HG03103 (cell line): Measurements from ENCODE around the gene CSH1.
"Not testable (repeated sequence)": the region's sequence is repeated elsewhere in the genome, so short reads cannot be mapped to it uniquely, and the experiment has no call there.

Experiments
- ATAC-seq: cut with Tn5 transposase; IDR thresholded peaks from one replicate; pipeline ENCODE4 v1.9.1; 2021; ENCODE audit warnings: low read depth; ENCODE audit not compliant: unreplicated experiment

The CSH1 gene

DNA sequence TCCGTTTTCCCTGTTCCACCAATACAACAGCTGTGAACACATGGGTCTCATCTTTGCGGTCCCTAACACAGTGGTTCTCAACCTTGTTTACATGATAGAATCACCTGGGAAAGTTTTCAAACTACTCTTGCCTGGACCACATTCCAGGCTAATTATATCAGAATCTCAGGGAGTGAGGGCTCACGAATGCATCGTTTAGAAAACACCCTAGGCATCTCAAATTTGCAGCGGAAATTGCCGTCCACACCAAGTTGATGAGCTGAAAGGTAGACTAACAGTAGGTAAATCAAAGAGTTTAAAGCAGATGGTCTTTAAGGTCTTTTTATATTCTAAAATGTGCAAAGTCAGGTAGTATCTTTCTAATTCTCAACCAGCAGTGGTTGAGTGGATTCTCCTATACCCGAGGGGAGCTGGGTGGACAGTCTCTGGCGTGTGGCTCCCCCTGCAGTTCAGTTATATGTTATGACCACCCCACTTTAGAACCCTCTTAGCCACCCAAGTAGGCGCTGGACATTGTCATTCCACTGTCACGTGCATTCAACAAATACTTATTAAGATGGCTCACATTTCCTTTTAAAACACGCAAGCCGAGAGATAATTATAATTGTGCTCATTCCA lies 10.9 kb upstream of the CSH1 start:
- not testable (repeated sequence) for ATAC-seq

DNA sequence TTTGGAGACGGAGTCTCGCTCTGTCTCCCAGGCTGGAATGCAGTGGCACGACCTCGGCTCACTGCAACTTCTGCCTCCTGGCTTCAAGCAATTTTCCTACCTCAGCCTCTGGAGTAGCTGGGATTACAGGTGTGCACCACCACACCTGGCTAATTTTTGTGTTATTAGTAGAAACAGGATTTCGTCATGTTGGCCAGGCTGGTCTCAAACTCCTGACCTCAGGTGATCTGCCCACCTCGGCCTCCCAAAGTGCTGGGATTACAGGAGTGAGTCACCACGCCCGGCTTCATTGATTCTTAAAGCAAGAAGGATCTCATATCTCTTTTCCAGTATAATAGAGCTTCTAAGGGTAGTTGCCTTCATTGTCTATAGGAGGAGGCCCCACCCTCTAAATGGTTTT lies 8.4 kb upstream of the CSH1 start:
- ATAC-seq: not testable (repeated sequence)

GRCh38 chr17:63903787-63904201 lies 7.4 kb upstream of the CSH1 start:
- not testable (repeated sequence) for ATAC-seq

GRCh38 chr17:63901971-63902370 lies 5.6 kb upstream of the CSH1 start:
- not testable (repeated sequence) for ATAC-seq

DNA sequence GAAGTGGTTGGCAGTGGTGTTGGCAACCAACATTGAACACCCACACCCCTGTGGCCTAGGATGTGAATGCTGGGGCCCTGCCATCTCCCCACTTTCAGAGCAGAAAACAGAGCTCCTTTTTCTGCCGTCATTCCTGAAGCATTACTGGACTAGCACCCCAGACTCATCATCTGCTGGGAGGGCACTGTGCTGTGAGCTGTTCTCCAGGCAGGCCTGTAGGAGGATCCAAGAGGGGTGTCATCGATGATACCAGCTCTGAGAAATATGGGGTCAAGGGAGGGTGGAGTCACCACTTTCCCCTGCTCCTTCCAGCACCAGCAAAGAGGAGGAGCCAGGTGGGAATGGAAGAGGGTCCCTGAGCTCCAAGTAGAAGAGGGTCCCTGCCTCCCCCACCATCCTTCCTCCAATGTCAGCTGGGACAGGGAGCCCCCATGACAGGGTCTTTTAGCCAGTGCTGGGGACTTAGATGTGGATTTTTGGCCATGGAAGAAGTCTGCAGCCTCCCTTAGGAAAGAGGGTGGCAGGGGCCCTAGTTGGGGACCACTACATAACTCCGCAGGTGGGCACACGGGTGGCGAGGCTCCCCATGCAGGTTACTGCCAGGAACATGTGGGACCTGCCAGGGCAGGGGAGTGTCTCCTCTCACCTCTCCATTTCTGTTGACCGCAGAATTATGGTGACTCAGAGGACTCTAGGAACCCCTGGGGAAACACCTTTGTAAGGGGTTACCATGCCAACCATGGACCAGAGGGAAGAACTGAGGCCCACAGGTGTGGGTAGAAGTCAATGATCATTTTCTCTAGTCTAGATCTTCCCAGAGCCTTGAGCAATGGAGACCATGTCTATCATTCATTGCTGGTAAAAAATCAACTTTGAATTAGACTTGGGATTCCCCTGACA lies 2.8 kb upstream of the CSH1 start:
- ATAC-seq: not testable (repeated sequence)

DNA sequence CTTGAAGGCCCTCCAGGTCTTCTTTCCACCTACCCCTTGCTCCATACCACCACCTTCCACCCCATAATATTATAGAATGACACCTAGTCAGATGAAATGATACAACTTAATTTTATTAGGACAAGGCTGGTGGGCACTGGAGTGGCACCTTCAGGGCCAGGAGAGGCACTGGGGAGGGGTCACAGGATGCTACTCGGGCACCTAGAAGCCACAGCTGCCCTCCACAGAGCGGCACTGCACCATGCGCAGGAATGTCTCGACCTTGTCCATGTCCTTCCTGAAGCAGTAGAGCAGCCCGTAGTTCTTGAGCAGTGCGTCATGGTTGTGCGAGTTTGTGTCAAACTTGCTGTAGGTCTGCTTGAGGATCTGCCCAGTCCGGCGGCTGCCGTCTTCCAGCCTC lies 1.6 kb downstream of the CSH1 start:
- not testable (repeated sequence) for ATAC-seq

DNA sequence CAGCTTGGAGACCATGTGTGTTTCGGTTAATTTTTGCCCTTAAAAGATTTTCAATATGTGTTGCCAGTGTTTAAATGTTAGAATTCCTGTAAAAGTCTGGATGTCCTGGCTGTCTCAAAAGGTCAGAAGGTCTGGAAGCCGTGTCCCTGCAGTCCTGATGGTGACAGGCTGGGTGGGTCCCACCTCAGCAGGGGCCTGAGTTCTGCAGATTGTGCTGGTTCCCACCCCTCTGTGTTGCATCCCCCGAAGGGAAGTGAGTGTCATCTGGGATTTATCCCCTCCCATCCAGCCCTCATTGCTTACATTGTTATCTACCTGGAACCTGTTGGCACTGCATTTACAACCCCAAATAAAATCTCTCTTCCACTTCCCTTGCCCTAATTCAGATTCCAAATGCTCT lies 2.4 kb downstream of the CSH1 start:
- ATAC-seq: not testable (repeated sequence)

GRCh38 chr17:63892316-63893037 lies 3.9 kb downstream of the CSH1 start:
- ATAC-seq: not testable (repeated sequence)

DNA sequence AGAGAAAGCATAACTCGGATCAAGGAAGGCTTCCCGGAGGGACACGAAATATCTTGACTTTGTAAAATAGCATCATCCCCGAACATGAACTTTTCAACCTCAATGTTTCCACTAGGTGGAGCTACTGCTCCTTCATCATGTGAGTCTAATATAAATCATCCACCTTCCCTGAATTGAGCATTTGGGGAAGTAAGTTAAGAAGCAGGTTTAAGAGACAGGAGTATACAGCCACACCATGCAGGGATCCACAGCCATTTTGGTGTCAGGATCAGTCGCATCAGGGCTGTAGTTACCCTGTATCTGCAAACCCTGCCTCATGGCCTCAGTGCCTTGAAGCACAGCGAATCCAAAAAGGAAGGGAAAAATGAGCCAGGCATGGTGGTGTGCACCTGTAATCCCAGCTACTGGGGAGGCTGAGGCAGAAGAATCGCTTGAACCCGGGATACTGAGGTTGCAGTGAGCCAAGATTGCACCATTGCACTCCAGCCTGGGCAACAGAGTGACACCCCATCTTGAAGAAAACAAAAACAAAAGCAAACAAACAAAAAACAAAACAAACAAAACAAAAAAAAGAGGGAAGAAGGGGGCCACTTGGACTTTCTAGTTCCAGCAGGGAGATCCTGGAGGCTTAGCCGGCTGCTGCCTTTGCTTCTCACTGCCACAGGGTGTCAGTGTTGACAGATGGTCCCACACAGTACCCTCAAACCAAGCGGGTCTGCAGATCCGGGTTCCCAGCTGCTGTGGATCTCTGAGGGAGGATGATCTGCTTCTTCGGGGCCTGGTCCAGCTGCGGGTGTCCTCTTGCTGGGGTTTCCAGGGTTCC lies 7.1 kb downstream of the CSH1 start:
- ATAC-seq: not testable (repeated sequence)

DNA sequence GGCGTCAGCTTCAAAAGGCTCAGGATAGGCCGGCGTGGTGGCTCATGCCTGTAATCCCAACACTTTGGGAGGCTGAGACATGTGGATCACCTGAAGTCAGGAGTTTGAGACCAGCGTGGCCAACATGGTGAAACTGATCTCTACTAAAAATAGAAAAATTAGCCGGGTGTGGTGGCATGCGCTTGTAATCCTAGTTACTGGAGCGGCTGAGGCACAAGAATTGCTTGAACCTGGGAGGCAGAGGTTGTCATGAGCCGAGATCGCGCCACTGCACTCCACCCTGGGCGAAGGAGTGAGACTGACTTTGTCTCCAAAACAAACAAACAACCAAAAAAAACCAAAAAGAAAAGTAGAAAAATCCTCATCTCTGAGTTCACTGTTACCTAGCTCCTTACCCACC lies 11.3 kb downstream of the CSH1 start:
- ATAC-seq: not testable (repeated sequence)

DNA sequence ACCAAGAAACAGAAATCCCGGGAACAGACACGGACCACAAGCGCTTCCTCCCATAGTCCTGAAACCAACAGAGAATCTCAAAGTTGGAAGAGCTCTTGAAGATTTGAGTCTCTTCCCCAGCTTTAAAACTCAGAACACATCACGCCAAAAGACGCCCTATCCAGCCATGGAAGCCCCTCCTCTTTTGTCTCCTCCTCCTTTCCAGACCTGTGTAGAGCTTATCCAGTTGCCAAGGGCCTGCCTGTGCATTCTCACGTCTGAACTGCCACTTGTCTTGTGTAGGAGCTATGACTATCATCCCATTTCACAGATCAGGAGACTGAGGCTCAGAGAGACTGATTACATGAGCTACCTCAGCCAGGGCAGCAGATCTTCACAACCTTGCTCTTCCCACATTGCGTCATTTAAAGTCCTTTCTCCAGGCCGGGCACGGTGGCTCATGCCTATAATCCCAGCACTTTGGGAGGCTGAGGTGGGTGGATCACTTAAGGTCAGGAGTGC lies 13.7 kb downstream of the CSH1 start:
- ATAC-seq: not testable (repeated sequence)

DNA sequence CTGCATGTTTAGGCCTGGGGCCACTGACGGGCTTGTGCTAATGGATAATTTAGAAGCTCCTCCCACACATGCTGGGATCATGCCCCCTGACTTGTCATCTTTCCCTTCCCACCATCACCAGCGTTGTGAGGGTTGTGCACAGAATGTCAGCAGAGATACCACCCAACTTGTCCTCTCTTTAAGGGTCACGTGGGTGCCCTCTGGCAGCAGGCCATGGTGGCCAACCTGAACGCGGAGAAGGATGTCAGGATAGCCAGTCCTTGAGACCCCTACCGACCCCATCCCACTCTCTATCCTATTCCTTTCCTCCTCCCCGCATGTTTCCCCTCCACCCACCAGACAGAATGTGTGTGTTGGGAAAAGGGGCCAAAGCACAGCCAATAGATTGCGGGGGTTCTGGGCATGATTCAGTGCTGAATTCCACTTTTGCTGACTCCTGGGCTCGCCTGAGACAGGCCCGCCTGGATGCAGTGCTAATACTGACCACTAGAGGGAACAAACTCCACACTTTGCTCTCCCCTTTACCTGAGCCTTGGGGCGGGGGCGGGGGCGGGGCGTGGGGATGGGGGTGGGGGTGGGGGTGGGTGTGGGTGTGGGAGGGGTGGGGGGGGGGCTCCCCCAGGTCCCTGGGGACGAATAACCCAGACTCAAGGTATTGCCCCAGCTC lies 14.3 kb downstream of the CSH1 start, which contains the start of gene GH2:
Gene GH2, minus strand, starts transcription at position 10 of the 667 bp plus-strand sequence. CDS start 143 bp downstream, outside the sequence.
- no peak for ATAC-seq

GRCh38 chr17:63881337-63881736 lies 15.0 kb downstream of the CSH1 start:
- ATAC-seq: not testable (repeated sequence)

DNA sequence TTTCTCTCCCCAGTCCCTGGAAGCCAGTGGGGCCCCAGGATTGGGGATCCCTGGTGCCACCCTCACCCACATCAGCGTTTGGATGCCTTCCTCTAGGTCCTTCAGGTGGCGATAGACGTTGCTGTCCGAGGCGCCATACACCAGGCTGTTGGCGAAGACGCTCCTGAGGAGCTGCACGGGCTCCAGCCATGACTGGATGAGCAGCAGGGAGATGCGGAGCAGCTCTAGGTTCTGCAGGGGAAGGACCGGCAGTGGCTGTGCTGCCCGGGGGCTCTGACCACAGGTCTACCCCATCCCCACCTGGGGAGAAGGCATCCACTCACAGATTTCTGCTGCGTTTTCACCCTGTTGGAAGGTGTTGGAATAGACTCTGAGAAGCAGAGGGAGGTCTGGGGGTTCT lies 15.7 kb downstream of the CSH1 start:
- ATAC-seq: no peak

GRCh38 chr17:63878413-63878812 lies 18.0 kb downstream of the CSH1 start:
- not testable (repeated sequence) for ATAC-seq

- not testable (repeated sequence) for ATAC-seq
These were observed 21.7 kb downstream of the CSH1 start for GRCh38 chr17:63874693-63875092.

DNA sequence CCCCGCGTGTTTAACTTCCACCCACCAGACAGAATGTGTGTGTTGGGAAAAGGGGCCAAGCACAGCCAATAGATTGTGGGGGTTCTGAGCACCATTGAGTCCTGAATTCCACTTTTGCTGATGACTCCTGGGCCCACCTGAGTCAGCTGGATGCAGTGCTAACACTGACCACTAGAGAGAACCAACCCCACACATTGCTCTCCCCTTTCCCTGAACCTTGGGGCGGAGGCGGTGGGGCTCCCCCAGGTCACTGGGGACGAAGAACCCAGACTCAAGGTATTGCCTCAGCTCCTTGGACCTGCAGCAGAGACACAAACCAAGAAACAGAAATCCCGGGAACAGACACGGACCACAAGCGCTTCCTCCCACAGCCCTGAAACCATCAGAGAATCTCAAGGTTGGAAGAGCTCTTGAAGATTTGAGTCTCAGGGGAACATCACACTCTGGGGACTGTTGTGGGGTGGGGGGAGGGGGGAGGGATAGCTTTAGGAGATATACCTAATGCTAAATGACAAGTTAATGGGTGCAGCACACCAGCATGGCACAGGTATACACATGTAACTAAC lies 22.2 kb downstream of the CSH1 start:
- ATAC-seq: not testable (repeated sequence)

DNA sequence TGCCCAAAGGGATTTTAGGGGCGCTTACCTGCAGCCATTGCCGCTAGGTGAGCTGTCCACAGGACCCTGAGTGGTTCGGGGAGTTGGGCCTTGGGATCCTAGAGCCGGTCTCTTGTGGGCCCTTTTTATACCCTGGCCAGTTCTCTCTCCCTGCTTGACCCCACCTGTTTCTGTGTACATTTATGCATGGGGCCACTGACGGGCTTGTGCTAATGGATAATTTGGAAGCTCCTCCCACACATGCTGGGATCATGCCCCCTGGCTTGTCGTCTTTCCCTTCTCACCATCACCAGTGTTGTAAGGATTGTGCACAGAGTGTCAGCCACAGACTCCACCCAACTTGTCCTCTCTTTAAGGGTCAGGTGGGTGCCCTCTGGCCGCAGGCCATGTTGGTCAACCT lies 22.8 kb downstream of the CSH1 start, which contains the start of gene CSH2:
Gene CSH2, minus strand, starts transcription at position 101 of the 400 bp plus-strand sequence. Its CDS starts 63 bp downstream, at position 38.
- ATAC-seq: not testable (repeated sequence)
